SK-N-SH (cell line): ENCODE data around the gene ADAMTS16. TPM values are rescaled to one million over a fixed set of nuclear protein-coding genes. Genes with fewer than 3 reads are reported as not detected.

Experiments used
- CTCF ChIA-PET: fragments of 300-600, 350-600 bp; formaldehyde crosslinking; extraction: SDS; loops from one replicate; lab custom pipeline; 2021; lab: Yijun Ruan, JAX
- POLR2A ChIA-PET: fragments of 350-600 bp; sonication (Branson Sonifier 250); formaldehyde crosslinking; extraction: SDS; loops from one replicate; lab custom pipeline; 2020; ENCODE audit warnings: antibody characterized with exemption, inconsistent platforms; lab: Yijun Ruan, JAX
- DNase-seq: peaks from one replicate; pipeline ENCODE4 v3.0.0; 2012
- H2AFZ ChIP-seq: fragments of 200-600 bp; sonication (generic); 2 replicates; pipeline ENCODE4 v1.8.1; 2016; ENCODE audit warnings: antibody characterized with exemption, mild to moderate bottlenecking, low read depth
- H3F3A ChIP-seq: fragments of 200-600 bp; sonication (generic); replicated peaks from 2 replicates; pipeline ENCODE3; 2016; ENCODE audit warnings: antibody characterized with exemption, mild to moderate bottlenecking; ENCODE audit not compliant: insufficient read depth
- H3K27ac ChIP-seq, 2 experiments: fragments of 200-500 bp in 1 of 2; fragments of 200-600 bp in 1 of 2; sonication (Bioruptor generic) in 1 of 2; sonication (generic), shearing (Covaris generic) in 1 of 2; 2 replicates each; pipeline versions ENCODE4 v1.5.1 to v1.6.1; 2014 to 2016; ENCODE audit warnings: low read depth in 2 of 2, inconsistent platforms in 1 of 2, low read length in 1 of 2, mild to moderate bottlenecking in 1 of 2, mixed read lengths in 1 of 2
- H3K27me3 ChIP-seq: fragments of 200-600 bp; sonication (generic), shearing (Covaris generic); 2 replicates; pipeline ENCODE4 v1.6.1; 2016; ENCODE audit warnings: mixed run types; ENCODE audit not compliant: insufficient read depth
- H3K36me3 ChIP-seq, 2 experiments: fragments of 200-500 bp in 1 of 2; fragments of 200-600 bp in 1 of 2; sonication (Bioruptor generic) in 1 of 2; sonication (generic) in 1 of 2; replicated peaks in 1 of 2; 2 replicates each; pipeline versions ENCODE3 to v1.5.1; 2014 to 2016; ENCODE audit warnings: low read length in 1 of 2, mild to moderate bottlenecking in 1 of 2; ENCODE audit not compliant: insufficient read depth in 2 of 2, control insufficient read depth in 1 of 2
- H3K4me1 ChIP-seq, 2 experiments: fragments of 200-500 bp in 1 of 2; fragments of 200-600 bp in 1 of 2; sonication (Bioruptor generic) in 1 of 2; sonication (generic), shearing (Covaris generic) in 1 of 2; 2 replicates each; pipeline versions ENCODE4 v1.5.1 to v1.6.1; 2014 to 2016; ENCODE audit warnings: low read depth in 1 of 2, low read length in 1 of 2, mixed run types in 1 of 2; ENCODE audit not compliant: insufficient read depth in 2 of 2, control insufficient read depth in 1 of 2
- H3K4me2 ChIP-seq: fragments of 200-600 bp; sonication (generic), shearing (Covaris generic); 2 replicates; pipeline ENCODE4 v1.6.1; 2017; ENCODE audit warnings: mixed run types
- H3K4me3 ChIP-seq, 2 experiments: fragments of 200-500 bp in 1 of 2; fragments of 200-600 bp in 1 of 2; sonication (Bioruptor generic) in 1 of 2; sonication (generic), shearing (Covaris generic) in 1 of 2; 2 replicates each; pipeline versions ENCODE4 v1.5.1 to v1.8.1; 2014 to 2016; ENCODE audit warnings: low read depth in 2 of 2, inconsistent platforms in 1 of 2, low read length in 1 of 2, mild to moderate bottlenecking in 1 of 2, mixed read lengths in 1 of 2, moderate library complexity in 1 of 2
- H3K79me2 ChIP-seq: fragments of 200-600 bp; sonication (generic); 2 replicates; pipeline ENCODE4 v1.8.1; 2017; ENCODE audit warnings: mild to moderate bottlenecking; ENCODE audit not compliant: insufficient read depth
- H3K9ac ChIP-seq: fragments of 200-600 bp; sonication (generic); 2 replicates; pipeline ENCODE4 v1.6.1; 2017; ENCODE audit warnings: mixed run types
- H3K9me2 ChIP-seq: fragments of 200-600 bp; sonication (generic); 2 replicates; pipeline ENCODE4 v1.6.1; 2017; ENCODE audit warnings: mixed run types
- H3K9me3 ChIP-seq: fragments of 200-600 bp; sonication (generic); 2 replicates; pipeline ENCODE4 v1.6.1; 2017; ENCODE audit warnings: mixed run types, mild to moderate bottlenecking, moderate library complexity
- H4K20me1 ChIP-seq: fragments of 200-600 bp; sonication (generic); 2 replicates; pipeline ENCODE4 v1.6.1; 2017; ENCODE audit warnings: mild to moderate bottlenecking, mixed run types; ENCODE audit not compliant: insufficient read depth
- CHD2 ChIP-seq: fragments of 150-350 bp; IDR thresholded peaks from 2 replicates; pipeline ENCODE4 v1.6.1; 2018; ENCODE audit warnings: low read length; ENCODE audit not compliant: partially characterized antibody
- EP300 ChIP-seq, 2 experiments: IDR thresholded peaks; 2 replicates each; pipeline versions ENCODE4 v1.4.0 to v1.6.1; 2012; ENCODE audit warnings: borderline replicate concordance in 1 of 2, low read depth in 1 of 2, low read length in 1 of 2
- EZH2phosphoT487 ChIP-seq: fragments of 200-600 bp; sonication (generic); IDR thresholded peaks from 2 replicates; pipeline ENCODE4 v1.6.1; 2017; ENCODE audit warnings: low read depth, mixed run types, mild to moderate bottlenecking, antibody characterized with exemption, moderate library complexity, borderline replicate concordance
- FOXJ3 ChIP-seq: sonication (generic); formaldehyde crosslinking; IDR thresholded peaks from 2 replicates; pipeline ENCODE4 v1.5.1; 2020; ENCODE audit warnings: mild to moderate bottlenecking, missing genetic modification reagents
- MAX ChIP-seq: IDR thresholded peaks from 2 replicates; pipeline ENCODE4 v1.4.0; 2012; ENCODE audit warnings: low read depth
- MXI1 ChIP-seq: IDR thresholded peaks from 2 replicates; pipeline ENCODE4 v1.6.1; 2012; ENCODE audit warnings: mild to moderate bottlenecking, low read depth, low read length, improper control_type of control experiment
- NFIC ChIP-seq: IDR thresholded peaks from 2 replicates; pipeline ENCODE4 v1.4.0; 2012; ENCODE audit warnings: borderline replicate concordance
- REST ChIP-seq: IDR thresholded peaks from 2 replicates; pipeline ENCODE4 v1.6.1; 2012; ENCODE audit warnings: mild to moderate bottlenecking, low read depth, low read length, moderate library complexity
- RFX5 ChIP-seq: IDR thresholded peaks from 2 replicates; pipeline ENCODE4 v1.6.1; 2012; ENCODE audit warnings: mild to moderate bottlenecking, improper control_type of control experiment, low read length
- TCF12 ChIP-seq: IDR thresholded peaks from 2 replicates; pipeline ENCODE4 v1.4.0; 2012
- TEAD4 ChIP-seq: IDR thresholded peaks from 2 replicates; pipeline ENCODE4 v1.4.0; 2012; ENCODE audit warnings: mild to moderate bottlenecking, borderline replicate concordance; ENCODE audit not compliant: insufficient read depth
- WGBS: methylation state at CpG from one replicate; pipeline ENCODE4 v1.1.6; 2017; ENCODE audit warnings: low lambda C conversion rate; 5-methylcytosine and 5-hydroxymethylcytosine counted together
- polyA plus RNA-seq, 3 experiments: library from polyadenylated mRNA; depleted of rRNA; stranded (reverse); fragments of >200 nt; gene quantifications; 2 replicates each; pipeline ENCODE4 v1.2.3, GENCODE V29; 2012
- TF ChIP-seq, protein P1 (sequence below): fragments of 150-350 bp; IDR thresholded peaks from 2 replicates; pipeline ENCODE4 v1.6.1; 2016; ENCODE audit warnings: mild to moderate bottlenecking, low read depth, low read length
- TF ChIP-seq, protein P2 (sequence below): IDR thresholded peaks from 2 replicates; pipeline ENCODE4 v1.4.0; 2012; ENCODE audit warnings: low read depth, borderline replicate concordance
- TF ChIP-seq, protein P3 (sequence below): fragments of 150-350 bp; IDR thresholded peaks from 2 replicates; pipeline ENCODE4 v1.6.1; 2017; ENCODE audit warnings: antibody characterized with exemption, low read length, low read depth, borderline replicate concordance
- TF ChIP-seq, protein P4 (sequence below): IDR thresholded peaks from 2 replicates; pipeline ENCODE4; 2012

The ADAMTS16 gene
- polyA plus RNA-seq, 1 of the 3 experiments (the other 2 are of a cell fraction) = not detected

- Histone ChIP-seq H3K4me1 (peaks cover 0 to 20% of the 10 kb centered on the region in 2 experiments; a peak in 1 of 4 replicates), H3K36me3 (no peaks in the 10 kb centered on the region), H3K4me3 (no peak overlapping the region), H3K9me3 (no peaks in the 10 kb centered on the region), H3K4me2 (peak overlapping the region; percentile 23; the same call in 1 of the 2 replicates), H3K9me2 (no peaks in the 10 kb centered on the region), H3K27me3 (no peaks in the 10 kb centered on the region), H3K79me2 (no peaks in the 10 kb centered on the region), H4K20me1 (no peaks in the 10 kb centered on the region), H3K9ac (no peak overlapping the region), H2AFZ (no peak overlapping the region), H3F3A (no peaks in the 10 kb centered on the region), H3K27ac (no peak overlapping the region)
- whole genome bisulfite sequencing = 61% methylated on average over 2 of the region's 2 CpGs
- DNase-seq = no peak
- ChIA-PET POLR2A (no interaction called here), CTCF (interaction anchor here (0.5 kb wide), 1 partner anchor 45 kb away, joined by 3 read pairs; no protein-coding TSS in a partner anchor)
- TF ChIP-seq TCF12 (peak; percentile 40; the same call in 1 of the 2 replicates), MXI1 (no peak)
These were observed 52.6 kb downstream of the ADAMTS16 start for GRCh38 chr5:5192681-5193080.

DNA sequence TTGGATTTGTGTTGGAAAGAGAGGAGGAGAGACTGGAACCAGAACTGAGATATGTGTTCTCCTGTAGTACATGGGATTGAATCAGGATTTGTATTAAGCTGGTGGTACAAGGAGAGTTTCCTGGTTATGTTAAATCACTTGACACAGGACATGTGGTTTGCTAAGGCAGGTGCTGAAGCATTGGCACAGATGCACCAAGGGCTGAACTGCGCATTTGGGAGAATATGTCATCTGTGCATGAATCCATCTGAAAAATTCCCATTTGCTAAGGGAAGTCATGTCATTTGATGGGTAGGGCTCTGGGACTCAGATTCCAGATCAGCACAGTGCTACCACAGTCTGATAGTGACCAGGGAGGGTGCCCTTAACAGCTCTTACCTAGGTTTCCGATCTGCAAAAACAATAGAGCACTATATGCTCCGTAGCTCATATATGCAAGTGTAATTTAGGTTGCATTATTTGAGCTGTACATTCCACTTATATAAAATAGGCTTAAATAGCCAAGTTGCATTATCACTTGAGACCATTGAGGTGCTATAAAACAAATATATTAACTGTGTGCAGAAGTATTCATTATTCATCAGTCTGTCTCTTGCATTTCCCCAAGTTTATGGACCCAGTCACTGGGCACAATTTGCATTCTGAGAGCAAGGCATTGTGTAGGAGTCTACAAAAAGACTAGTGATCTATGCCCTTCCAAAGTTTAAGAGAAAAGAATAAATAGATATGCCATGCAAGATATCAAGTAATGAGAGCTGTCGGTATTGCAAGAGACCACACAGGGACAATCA, 55.2 kb downstream of the ADAMTS16 start:
- Histone ChIP-seq H3K27ac (no peak overlapping the region), H3K4me2 (no peak overlapping the region), H4K20me1 (no peaks in the 10 kb centered on the region), H3K9ac (no peak overlapping the region), H3K9me3 (no peaks in the 10 kb centered on the region), H2AFZ (no peak overlapping the region), H3K9me2 (no peaks in the 10 kb centered on the region), H3K4me3 (no peak overlapping the region), H3K27me3 (no peaks in the 10 kb centered on the region), H3K4me1 (peaks cover 0 to 20% of the 10 kb centered on the region in 2 experiments; a peak in 1 of 4 replicates), H3K79me2 (no peaks in the 10 kb centered on the region), H3K36me3 (no peaks in the 10 kb centered on the region), H3F3A (no peaks in the 10 kb centered on the region)
- POLR2A ChIA-PET = interaction anchor here (1.6 kb wide), 1 partner anchor 13 kb away, joined by 3 read pairs; no protein-coding TSS in a partner anchor
- DNase-seq = no peak
- CTCF ChIA-PET = no interaction called here
- no peak for TF ChIP-seq REST
- TF ChIP-seq EP300 (IDR thresholded peaks at IDR 0.05; ENCODE audit: borderline replicate concordance in 1 of 2, low read depth in 1 of 2, low read length in 1 of 2) = no peak
- no peak for TF ChIP-seq RFX5
- TF ChIP-seq, protein P1, sequence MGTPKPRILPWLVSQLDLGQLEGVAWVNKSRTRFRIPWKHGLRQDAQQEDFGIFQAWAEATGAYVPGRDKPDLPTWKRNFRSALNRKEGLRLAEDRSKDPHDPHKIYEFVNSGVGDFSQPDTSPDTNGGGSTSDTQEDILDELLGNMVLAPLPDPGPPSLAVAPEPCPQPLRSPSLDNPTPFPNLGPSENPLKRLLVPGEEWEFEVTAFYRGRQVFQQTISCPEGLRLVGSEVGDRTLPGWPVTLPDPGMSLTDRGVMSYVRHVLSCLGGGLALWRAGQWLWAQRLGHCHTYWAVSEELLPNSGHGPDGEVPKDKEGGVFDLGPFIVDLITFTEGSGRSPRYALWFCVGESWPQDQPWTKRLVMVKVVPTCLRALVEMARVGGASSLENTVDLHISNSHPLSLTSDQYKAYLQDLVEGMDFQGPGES = no peak
- no peak for TF ChIP-seq MAX
- no peak for TF ChIP-seq TEAD4
- no peak for TF ChIP-seq NFIC
- TF ChIP-seq, protein P2, sequence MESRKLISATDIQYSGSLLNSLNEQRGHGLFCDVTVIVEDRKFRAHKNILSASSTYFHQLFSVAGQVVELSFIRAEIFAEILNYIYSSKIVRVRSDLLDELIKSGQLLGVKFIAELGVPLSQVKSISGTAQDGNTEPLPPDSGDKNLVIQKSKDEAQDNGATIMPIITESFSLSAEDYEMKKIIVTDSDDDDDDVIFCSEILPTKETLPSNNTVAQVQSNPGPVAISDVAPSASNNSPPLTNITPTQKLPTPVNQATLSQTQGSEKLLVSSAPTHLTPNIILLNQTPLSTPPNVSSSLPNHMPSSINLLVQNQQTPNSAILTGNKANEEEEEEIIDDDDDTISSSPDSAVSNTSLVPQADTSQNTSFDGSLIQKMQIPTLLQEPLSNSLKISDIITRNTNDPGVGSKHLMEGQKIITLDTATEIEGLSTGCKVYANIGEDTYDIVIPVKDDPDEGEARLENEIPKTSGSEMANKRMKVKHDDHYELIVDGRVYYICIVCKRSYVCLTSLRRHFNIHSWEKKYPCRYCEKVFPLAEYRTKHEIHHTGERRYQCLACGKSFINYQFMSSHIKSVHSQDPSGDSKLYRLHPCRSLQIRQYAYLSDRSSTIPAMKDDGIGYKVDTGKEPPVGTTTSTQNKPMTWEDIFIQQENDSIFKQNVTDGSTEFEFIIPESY = no peak
- TF ChIP-seq, protein P3, sequence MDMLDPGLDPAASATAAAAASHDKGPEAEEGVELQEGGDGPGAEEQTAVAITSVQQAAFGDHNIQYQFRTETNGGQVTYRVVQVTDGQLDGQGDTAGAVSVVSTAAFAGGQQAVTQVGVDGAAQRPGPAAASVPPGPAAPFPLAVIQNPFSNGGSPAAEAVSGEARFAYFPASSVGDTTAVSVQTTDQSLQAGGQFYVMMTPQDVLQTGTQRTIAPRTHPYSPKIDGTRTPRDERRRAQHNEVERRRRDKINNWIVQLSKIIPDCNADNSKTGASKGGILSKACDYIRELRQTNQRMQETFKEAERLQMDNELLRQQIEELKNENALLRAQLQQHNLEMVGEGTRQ = no peak
- no peak for TF ChIP-seq MXI1
- TF ChIP-seq, protein P4, sequence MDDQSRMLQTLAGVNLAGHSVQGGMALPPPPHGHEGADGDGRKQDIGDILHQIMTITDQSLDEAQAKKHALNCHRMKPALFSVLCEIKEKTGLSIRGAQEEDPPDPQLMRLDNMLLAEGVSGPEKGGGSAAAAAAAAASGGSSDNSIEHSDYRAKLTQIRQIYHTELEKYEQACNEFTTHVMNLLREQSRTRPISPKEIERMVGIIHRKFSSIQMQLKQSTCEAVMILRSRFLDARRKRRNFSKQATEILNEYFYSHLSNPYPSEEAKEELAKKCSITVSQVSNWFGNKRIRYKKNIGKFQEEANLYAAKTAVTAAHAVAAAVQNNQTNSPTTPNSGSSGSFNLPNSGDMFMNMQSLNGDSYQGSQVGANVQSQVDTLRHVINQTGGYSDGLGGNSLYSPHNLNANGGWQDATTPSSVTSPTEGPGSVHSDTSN = no peak
- TF ChIP-seq EZH2phosphoT487 = no peak
- TF ChIP-seq CHD2 = no peak
- no peak for TF ChIP-seq FOXJ3
- 86% methylated on average over 4 of the region's 4 CpGs for WGBS
